GM18861 (cell line): ENCODE measurements around the gene TUBB3.
"Not testable (repeated sequence)": the region's sequence is repeated elsewhere in the genome, so short reads cannot be mapped to it uniquely, and the experiment has no call there.

ENCODE experiments used
- ATAC-seq: cut with Tn5 transposase; IDR thresholded peaks from one replicate; pipeline ENCODE4 v1.9.1; 2021; ENCODE audit not compliant: unreplicated experiment

Gene TUBB3

GRCh38 chr16:89962754-89963498, 39.8 kb downstream of the TUBB3 start:
- no peak for ATAC-seq

DNA sequence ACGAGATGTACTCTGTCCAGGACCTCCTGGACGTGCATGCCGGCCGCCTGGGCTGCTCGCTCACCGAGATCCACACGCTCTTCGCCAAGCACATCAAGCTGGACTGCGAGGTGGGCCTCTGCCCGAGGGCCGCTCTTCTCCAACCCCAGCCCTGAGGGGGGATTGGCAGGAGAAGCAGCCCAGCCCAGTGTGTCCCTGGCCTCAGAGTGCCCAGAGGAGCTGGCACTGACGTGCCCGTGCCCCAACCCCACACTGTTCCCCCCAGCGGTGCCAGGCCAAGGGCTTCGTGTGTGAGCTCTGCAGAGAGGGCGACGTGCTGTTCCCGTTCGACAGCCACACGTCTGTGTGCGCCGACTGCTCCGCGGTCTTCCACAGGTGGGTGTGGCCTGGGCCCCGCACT, 41.1 kb downstream of the TUBB3 start:
- no peak for ATAC-seq

DNA sequence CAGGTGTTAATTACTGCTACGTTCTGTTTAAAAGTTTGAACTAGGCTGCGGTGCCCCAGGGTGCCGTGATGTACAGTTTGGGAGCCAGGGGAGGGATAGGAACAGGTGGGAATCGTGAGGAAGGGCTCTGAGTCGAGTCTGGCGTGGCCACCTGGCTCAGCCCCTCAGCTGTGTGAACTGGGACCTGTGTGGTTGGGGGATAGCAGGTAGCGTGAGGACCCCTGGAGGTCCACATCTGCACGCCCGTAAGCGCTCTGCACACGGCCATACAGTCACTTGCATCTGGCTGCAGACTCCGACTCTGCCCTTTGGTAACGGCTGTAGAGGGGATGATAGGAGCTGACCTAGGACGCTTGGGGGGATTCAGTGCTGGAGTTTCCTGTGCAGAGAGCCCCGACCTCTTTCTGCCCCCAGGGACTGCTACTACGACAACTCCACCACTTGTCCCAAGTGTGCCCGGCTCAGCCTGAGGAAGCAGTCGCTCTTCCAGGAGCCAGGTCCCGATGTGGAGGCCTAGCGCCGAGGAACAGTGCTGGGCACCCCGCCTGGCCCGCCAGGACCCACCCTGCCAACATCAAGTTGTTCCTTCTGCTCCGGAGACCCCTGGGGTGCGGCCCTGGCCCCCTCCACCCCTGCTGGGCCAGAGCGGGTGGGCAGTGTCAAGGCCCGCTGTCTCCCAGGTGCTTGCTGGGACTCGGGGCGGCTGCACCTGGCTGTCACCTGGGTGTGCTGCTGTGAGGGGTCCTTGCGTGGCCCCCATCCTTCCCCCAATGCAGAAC, 42.5 kb downstream of the TUBB3 start:
- no peak for ATAC-seq

DNA sequence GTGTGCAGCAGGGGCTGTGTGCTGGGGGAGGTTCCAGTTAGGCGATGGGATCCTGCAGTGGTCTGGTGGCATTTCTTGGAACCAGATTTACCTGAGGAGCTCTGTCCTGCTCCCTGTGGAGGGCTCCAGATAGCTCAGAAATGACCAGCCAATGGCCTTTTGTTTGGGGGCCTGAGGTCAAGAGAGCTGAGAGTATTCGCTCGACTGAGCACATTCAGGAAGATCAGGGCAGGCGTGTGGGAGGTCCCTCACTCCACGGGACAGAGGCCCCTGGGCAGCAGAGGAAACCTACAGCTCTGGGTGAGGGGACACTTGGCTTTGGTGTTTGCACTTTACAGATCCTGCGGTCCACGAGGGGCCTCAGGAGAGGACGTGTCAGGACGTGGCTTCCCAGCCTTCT, 43.6 kb downstream of the TUBB3 start:
- ATAC-seq = no peak

GRCh38 chr16:89967436-89967835, 44.3 kb downstream of the TUBB3 start:
- ATAC-seq = not testable (repeated sequence)

GRCh38 chr16:89968074-89968473, 44.9 kb downstream of the TUBB3 start:
- ATAC-seq = not testable (repeated sequence)

DNA sequence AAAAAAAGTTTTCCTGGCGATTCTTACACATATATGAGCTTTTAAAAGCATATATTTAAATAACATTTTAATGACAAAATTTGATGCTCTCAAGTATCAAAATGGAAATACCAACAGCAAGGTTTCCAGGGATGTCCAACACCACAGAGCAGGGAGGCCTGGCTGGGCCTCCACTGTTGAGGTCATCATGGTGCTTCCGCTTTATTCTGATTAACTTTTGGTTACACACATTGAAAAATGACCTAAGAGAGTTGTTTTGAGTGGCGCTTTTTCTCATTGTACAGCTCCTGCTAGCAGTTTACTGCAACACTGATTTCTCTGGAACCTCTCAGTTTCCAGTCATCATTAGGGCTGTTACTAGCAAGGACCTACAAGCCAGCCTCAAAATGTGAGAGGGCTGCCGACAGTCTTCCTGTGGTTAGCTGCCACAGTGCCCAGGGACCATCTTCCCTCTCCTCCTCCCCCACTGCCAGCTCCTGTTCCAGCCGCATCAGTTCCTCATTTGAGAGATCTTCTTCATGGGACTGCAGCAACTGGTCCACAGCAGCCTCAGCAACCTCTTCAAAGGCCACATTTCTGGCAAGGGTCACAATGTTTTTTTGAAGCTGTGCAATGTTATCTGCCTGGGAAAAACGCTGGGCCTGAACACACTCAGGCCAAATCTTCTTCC, 46.7 kb downstream of the TUBB3 start:
- ATAC-seq = no peak

- no peak for ATAC-seq
Measured at GRCh38 chr16:89971495-89972243, 48.5 kb downstream of the TUBB3 start.

GRCh38 chr16:89972244-89973234, 49.4 kb downstream of the TUBB3 start:
- peak; percentile 63 for ATAC-seq

- ATAC-seq = no peak
Measured at GRCh38 chr16:89973235-89973634, 50.1 kb downstream of the TUBB3 start.

- no peak for ATAC-seq
Measured at GRCh38 chr16:89973654-89974335, 50.7 kb downstream of the TUBB3 start.

GRCh38 chr16:89974870-89975269, 51.7 kb downstream of the TUBB3 start:
- ATAC-seq = no peak

DNA sequence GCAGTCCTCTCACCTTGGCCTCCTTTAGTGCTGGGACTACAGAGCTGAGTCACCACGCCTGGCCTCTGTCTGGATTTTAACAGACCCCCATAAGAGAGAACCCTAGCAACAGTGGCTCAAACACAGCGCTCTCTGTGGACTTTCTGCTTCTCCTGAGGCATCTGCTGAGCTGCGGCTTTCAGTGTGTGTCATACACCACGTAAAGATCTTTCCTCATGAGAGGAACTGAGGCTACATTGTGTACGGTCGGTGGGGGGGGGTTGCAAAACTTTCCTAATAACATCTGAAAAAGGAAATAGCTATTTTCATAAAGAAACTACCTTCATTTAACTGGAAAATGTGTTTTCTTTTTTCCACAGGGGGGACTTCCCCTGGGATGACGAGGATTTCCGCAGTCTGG, 58.3 kb downstream of the TUBB3 start:
- peak; percentile 66 for ATAC-seq

DNA sequence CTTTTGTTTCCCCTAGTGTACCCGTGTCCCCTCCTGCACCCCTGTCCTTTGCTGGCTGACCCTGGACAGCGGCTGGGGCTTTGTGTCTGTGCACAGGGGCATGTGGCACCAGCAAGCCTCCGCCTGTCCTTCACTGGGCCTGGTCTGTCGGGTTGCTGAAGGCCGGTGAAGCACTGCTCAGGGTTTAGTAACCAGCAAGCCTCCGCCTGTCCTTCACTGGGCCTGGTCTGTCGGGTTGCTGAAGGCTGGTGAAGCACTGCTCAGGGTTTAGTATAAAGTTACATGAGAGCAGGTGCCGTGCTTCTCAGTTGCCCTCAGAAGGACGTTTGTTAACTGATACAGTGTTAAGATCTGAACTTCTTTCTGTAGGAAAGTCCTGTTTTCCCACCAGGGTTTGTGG, 59.2 kb downstream of the TUBB3 start:
- ATAC-seq = no peak

DNA sequence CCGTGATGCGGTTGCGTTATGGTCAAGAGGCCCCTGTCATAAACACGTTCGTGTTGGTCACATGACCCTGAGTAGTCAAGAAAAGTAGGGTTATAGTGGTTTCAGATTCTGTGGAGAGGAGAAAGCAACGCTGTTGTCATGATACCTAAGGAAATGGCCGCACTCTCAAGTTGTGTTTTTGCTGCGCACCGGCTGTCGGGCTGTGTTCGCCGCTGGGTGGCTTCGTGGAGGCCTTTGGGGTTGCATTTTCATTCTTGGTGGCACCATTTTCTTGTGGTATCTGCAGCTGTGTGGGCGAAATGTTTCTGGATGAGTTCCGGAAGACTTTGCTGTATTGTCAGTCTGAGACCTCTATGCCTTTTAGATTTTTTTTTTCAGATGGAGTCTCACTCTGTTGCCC, 60.4 kb downstream of the TUBB3 start:
- no peak for ATAC-seq

- ATAC-seq = no peak
Measured at GRCh38 chr16:89984216-89984615, 61.1 kb downstream of the TUBB3 start.

- ATAC-seq = no peak
Measured at GRCh38 chr16:89985219-89985618, 62.1 kb downstream of the TUBB3 start.
